Kidney epithelial cell (primary cell): ENCODE results near the gene REV3L. TPM values are rescaled to one million over a fixed set of nuclear protein-coding genes. Genes with fewer than 3 reads are reported as not detected.

ENCODE experiments used
- DNase-seq: peaks from one replicate; pipeline ENCODE4 v3.0.0-alpha.2; 2010; ENCODE audit warnings: low read depth
- H3K27me3 ChIP-seq: 2 replicates; pipeline ENCODE4 v1.6.0; 2011; ENCODE audit warnings: low read length; ENCODE audit not compliant: control insufficient read depth, insufficient read depth
- H3K36me3 ChIP-seq: 2 replicates; pipeline ENCODE4 v1.5.1; 2011; ENCODE audit warnings: low read length; ENCODE audit not compliant: control insufficient read depth, insufficient read depth
- H3K4me3 ChIP-seq: 2 replicates; pipeline ENCODE4 v1.5.1; 2011; ENCODE audit warnings: low read depth, mild to moderate bottlenecking, control low read depth, low read length
- CTCF ChIP-seq: IDR thresholded peaks from 2 replicates; pipeline ENCODE4 v1.5.1; 2011; ENCODE audit warnings: mild to moderate bottlenecking, moderate library complexity, low read length, control low read depth, inconsistent platforms; ENCODE audit not compliant: insufficient read depth, poor library complexity, severe bottlenecking
- total RNA-seq: library from RNA; depleted of rRNA; stranded (reverse); fragments of >200 nt; gene quantifications from 2 replicates; pipeline ENCODE4 v1.2.3, GENCODE V29; 2015

The REV3L gene
- total RNA-seq, 1 donor from 2014 or later: 35.7 TPM

- DNase-seq: no peak
- H3K4me3 ChIP-seq: no peak overlapping the region
- H3K27me3 ChIP-seq: no peaks in the 10 kb centered on the region
- no peak for TF ChIP-seq CTCF
- H3K36me3 ChIP-seq: no peaks in the 10 kb centered on the region
These were observed 100.3 kb downstream of the REV3L start for GRCh38 chr6:111382476-111383294.

GRCh38 chr6:111381728-111382127, 101.3 kb downstream of the REV3L start:
- no peaks in the 10 kb centered on the region for H3K27me3 ChIP-seq
- no peak overlapping the region for H3K4me3 ChIP-seq
- TF ChIP-seq CTCF: no peak
- H3K36me3 ChIP-seq: no peaks in the 10 kb centered on the region
- no peak for DNase-seq

DNA sequence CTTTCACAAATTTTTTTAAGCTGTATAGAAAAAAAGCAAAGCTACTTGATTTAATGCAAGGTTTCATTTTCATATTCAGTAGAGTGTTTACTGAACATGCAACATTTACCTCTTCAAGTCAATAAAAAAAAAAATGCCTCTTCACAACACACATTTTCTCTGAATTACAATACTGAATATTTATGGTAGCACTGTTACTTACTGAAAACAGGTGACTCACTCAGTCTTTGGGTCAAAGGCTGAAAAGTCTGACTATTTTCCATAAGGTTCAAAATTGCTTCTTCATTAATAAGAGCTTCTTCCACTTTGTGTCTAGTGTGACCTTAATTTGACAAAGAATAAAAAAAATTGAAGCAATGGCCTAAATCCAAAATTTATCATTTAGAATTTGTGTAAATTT, 101.9 kb downstream of the REV3L start:
- Histone ChIP-seq H3K36me3 (no peaks in the 10 kb centered on the region), H3K27me3 (no peaks in the 10 kb centered on the region), H3K4me3 (no peak overlapping the region)
- no peak for DNase-seq
- TF ChIP-seq CTCF: no peak

GRCh38 chr6:111379831-111380230, 103.2 kb downstream of the REV3L start:
- no peak for TF ChIP-seq CTCF
- H3K4me3 ChIP-seq: no peak overlapping the region
- no peaks in the 10 kb centered on the region for H3K27me3 ChIP-seq
- H3K36me3 ChIP-seq: no peaks in the 10 kb centered on the region
- DNase-seq: no peak

GRCh38 chr6:111379302-111379701, 103.7 kb downstream of the REV3L start:
- no peaks in the 10 kb centered on the region for H3K27me3 ChIP-seq
- H3K36me3 ChIP-seq: no peaks in the 10 kb centered on the region
- no peak for TF ChIP-seq CTCF
- H3K4me3 ChIP-seq: no peak overlapping the region
- no peak for DNase-seq

- no peak for TF ChIP-seq CTCF
- Histone ChIP-seq H3K4me3 (no peak overlapping the region), H3K27me3 (no peaks in the 10 kb centered on the region), H3K36me3 (peaks cover 1% of the 10 kb centered on the region)
- DNase-seq: no peak
These were observed 105.4 kb downstream of the REV3L start for GRCh38 chr6:111377558-111378120.
